SU-DHL-6 (cell line): Measurements from ENCODE around the gene NSUN7.

Source experiments
- H2AFZ ChIP-seq: fragments of 200-600 bp; sonication (generic); 2 replicates; pipeline ENCODE4 v1.6.1; 2014; ENCODE audit warnings: low read depth, mild to moderate bottlenecking, moderate library complexity, mixed read lengths, antibody characterized with exemption, low read length; ENCODE audit not compliant: severe bottlenecking
- H3F3A ChIP-seq: fragments of 200-600 bp; shearing (Covaris generic); 2 replicates; pipeline ENCODE4 v1.6.0; 2016; ENCODE audit warnings: antibody characterized with exemption, mild to moderate bottlenecking; ENCODE audit not compliant: insufficient read depth
- H3K27ac ChIP-seq: fragments of 200-600 bp; sonication (generic); 2 replicates; pipeline ENCODE4 v1.5.1; 2016; ENCODE audit warnings: low read depth, mild to moderate bottlenecking, low read length, moderate library complexity, mixed read lengths
- H3K27me3 ChIP-seq: fragments of 200-600 bp; sonication (generic), shearing (Covaris generic); 2 replicates; pipeline ENCODE4 v1.6.0; 2014; ENCODE audit warnings: mild to moderate bottlenecking, low read length
- H3K36me3 ChIP-seq: fragments of 200-600 bp; sonication (generic); 2 replicates; pipeline ENCODE4 v1.6.1; 2014; ENCODE audit warnings: mild to moderate bottlenecking, low read length, mixed read lengths
- H3K4me2 ChIP-seq: fragments of 300-600, 200-600 bp; shearing (Covaris generic), sonication (generic); 2 replicates; pipeline ENCODE4 v1.6.0; 2014; ENCODE audit warnings: low read length, low read depth, mild to moderate bottlenecking; ENCODE audit not compliant: poor library complexity, severe bottlenecking
- H3K4me3 ChIP-seq: fragments of 200-600 bp; sonication (generic); 2 replicates; pipeline ENCODE4 v1.5.1; 2014; ENCODE audit warnings: antibody characterized with exemption, low read length, mild to moderate bottlenecking, mixed read lengths; ENCODE audit not compliant: insufficient read depth, poor library complexity, severe bottlenecking
- H3K79me2 ChIP-seq: fragments of 200-600 bp; sonication (generic); 2 replicates; pipeline ENCODE4 v1.6.1; 2014; ENCODE audit warnings: mild to moderate bottlenecking, low read length, moderate library complexity; ENCODE audit not compliant: insufficient read depth
- H3K9ac ChIP-seq: fragments of 200-600 bp; sonication (generic); 2 replicates; pipeline ENCODE4 v1.7.0; 2014; ENCODE audit warnings: mild to moderate bottlenecking, low read length
- H3K9me2 ChIP-seq: fragments of 200-600 bp; sonication (generic); replicated peaks from 2 replicates; pipeline ENCODE4 v1.6.1; 2014; ENCODE audit warnings: low read length; ENCODE audit not compliant: insufficient read depth
- H3K9me3 ChIP-seq: fragments of 200-600 bp; sonication (generic); 2 replicates; pipeline ENCODE4 v1.6.1; 2014; ENCODE audit warnings: low read length, mixed read lengths; ENCODE audit not compliant: insufficient read depth
- H4K20me1 ChIP-seq: fragments of 200-600 bp; sonication (generic); 2 replicates; pipeline ENCODE4 v1.6.1; 2014; ENCODE audit warnings: low read depth, mild to moderate bottlenecking, antibody characterized with exemption, low read length, moderate library complexity, mixed read lengths
- EZH2phosphoT487 ChIP-seq: fragments of 200-600 bp; sonication (generic), shearing (Covaris generic); conservative IDR thresholded peaks from 2 replicates; pipeline ENCODE4 v1.6.1; 2018; ENCODE audit warnings: mild to moderate bottlenecking, antibody characterized with exemption, low read length, moderate library complexity, mixed read lengths
- TF ChIP-seq, protein P1 (sequence below): fragments of 200-600 bp; sonication (generic); IDR thresholded peaks from one replicate; pipeline ENCODE4 v1.5.1; 2017; ENCODE audit warnings: antibody characterized with exemption, mild to moderate bottlenecking, low read length, moderate library complexity; ENCODE audit not compliant: insufficient read depth, poor library complexity, severe bottlenecking

Gene NSUN7

GRCh38 chr4:40820101-40820500 lies 70.3 kb downstream of the NSUN7 start:
- H3K9ac ChIP-seq: no peak overlapping the region
- H3K4me2 ChIP-seq: no peak overlapping the region
- H3K27me3 ChIP-seq: no peaks in the 10 kb centered on the region
- H3K9me2 ChIP-seq: no peaks in the 10 kb centered on the region
- no peaks in the 10 kb centered on the region; the same call in 1 of the 2 replicates for H3K36me3 ChIP-seq
- H3F3A ChIP-seq: no peaks in the 10 kb centered on the region
- H3K27ac ChIP-seq: no peak overlapping the region
- no peaks in the 10 kb centered on the region for H3K9me3 ChIP-seq
- no peaks in the 10 kb centered on the region for H4K20me1 ChIP-seq
- no peak overlapping the region for H2AFZ ChIP-seq
- H3K4me3 ChIP-seq: no peak overlapping the region
- no peaks in the 10 kb centered on the region for H3K79me2 ChIP-seq
- TF ChIP-seq EZH2phosphoT487: no peak
- TF ChIP-seq, protein P1, sequence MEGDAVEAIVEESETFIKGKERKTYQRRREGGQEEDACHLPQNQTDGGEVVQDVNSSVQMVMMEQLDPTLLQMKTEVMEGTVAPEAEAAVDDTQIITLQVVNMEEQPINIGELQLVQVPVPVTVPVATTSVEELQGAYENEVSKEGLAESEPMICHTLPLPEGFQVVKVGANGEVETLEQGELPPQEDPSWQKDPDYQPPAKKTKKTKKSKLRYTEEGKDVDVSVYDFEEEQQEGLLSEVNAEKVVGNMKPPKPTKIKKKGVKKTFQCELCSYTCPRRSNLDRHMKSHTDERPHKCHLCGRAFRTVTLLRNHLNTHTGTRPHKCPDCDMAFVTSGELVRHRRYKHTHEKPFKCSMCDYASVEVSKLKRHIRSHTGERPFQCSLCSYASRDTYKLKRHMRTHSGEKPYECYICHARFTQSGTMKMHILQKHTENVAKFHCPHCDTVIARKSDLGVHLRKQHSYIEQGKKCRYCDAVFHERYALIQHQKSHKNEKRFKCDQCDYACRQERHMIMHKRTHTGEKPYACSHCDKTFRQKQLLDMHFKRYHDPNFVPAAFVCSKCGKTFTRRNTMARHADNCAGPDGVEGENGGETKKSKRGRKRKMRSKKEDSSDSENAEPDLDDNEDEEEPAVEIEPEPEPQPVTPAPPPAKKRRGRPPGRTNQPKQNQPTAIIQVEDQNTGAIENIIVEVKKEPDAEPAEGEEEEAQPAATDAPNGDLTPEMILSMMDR: no peak

DNA sequence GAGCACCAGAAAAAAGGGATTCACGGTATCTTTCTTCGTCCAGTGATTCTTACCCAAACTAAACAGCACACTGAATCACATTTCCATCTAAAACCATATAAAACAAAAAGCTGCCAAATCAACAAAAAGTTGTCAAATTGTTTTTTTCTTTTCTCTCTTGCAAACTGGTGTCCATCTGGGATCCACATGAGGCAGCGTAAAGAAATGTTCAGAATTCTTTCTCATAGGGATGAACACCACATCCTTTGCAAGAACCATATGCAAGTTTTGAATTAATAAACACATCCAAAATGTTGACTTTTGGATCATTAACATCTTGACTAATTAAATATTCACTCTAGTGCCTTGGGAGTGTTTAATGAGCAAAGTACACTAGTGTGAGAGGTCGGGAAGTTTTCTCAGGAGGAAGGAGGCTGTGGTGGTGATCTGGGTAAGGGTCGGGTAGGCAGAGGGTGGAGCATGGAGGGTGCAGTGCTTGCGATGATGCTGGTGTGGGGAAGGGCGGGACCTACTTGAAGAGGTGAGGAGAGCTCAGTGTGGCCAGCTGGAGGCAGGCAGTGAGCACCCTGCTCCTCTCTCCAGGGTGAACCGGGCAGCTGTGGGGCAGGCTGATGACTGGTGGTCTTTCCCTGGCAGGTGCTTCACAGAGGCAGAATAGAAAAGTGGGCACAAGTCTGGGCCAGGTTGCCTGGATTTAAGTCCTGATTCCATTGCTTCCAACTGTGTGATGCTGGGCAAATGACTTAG lies 72.8 kb downstream of the NSUN7 start:
- no peaks in the 10 kb centered on the region for H3F3A ChIP-seq
- H3K27ac ChIP-seq: no peak overlapping the region
- H2AFZ ChIP-seq: no peak overlapping the region
- H3K4me2 ChIP-seq: no peak overlapping the region
- no peaks in the 10 kb centered on the region for H3K36me3 ChIP-seq
- no peak overlapping the region for H3K4me3 ChIP-seq
- no peaks in the 10 kb centered on the region for H3K9me3 ChIP-seq
- H3K9me2 ChIP-seq: no peaks in the 10 kb centered on the region
- TF ChIP-seq, protein P1: no peak
- TF ChIP-seq EZH2phosphoT487: no peak
- no peaks in the 10 kb centered on the region for H4K20me1 ChIP-seq
- no peaks in the 10 kb centered on the region for H3K79me2 ChIP-seq
- no peak overlapping the region for H3K9ac ChIP-seq
- no peaks in the 10 kb centered on the region for H3K27me3 ChIP-seq

GRCh38 chr4:40825014-40825838 lies 75.5 kb downstream of the NSUN7 start:
- Histone ChIP-seq H3K27me3 (no peaks in the 10 kb centered on the region), H2AFZ (no peak overlapping the region), H3K9ac (no peak overlapping the region), H3K9me2 (no peaks in the 10 kb centered on the region), H3K79me2 (no peaks in the 10 kb centered on the region), H3F3A (no peaks in the 10 kb centered on the region), H3K27ac (no peak overlapping the region), H3K4me2 (no peak overlapping the region), H4K20me1 (no peaks in the 10 kb centered on the region), H3K4me3 (no peak overlapping the region), H3K36me3 (no peaks in the 10 kb centered on the region), H3K9me3 (no peaks in the 10 kb centered on the region)
- TF ChIP-seq, protein P1: no peak
- TF ChIP-seq EZH2phosphoT487: no peak
